GM21619 (cell line): ENCODE results near the gene TANGO2.

Experiments
- ATAC-seq: cut with Tn5 transposase; IDR thresholded peaks from one replicate; pipeline ENCODE4 v1.9.1; 2021; ENCODE audit not compliant: unreplicated experiment

Gene TANGO2

DNA sequence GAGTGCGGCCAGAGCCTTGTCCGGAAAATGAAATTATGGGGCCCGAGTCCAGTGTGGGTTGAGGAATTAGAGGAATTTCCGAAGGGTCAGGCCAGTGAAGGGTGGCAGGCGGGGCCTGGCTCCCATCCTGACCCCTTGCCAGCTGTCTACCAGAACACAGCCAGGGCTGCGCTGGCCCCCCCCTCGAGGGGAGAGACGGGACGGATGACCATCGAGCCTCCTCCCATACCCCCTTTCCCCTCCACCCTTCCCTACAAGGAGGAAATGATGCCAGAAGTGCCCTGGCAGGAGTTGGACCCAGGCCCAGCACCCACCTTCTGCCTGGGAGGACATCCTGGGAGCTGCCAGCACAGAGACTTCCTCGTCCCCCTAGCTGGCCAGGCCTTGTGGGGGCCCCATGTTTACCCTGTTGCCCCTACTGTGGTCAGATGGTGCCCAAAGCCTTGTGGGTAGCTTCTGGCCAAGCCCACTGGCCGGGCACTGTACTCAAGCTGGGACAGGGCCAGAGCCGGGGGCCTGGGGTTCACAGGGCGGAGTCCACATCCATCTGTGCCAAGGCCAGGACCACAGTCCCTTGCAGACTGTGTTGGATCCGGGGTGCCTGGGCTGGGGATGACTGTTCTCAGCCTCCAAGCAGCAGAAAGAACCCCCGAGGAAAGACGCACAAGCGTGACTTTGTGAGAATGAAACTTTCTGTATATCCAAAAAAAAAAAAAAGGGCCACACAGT lies 25.1 kb upstream of the TANGO2 start:
- no peak for ATAC-seq

GRCh38 chr22:19996694-19997384 lies 24.1 kb upstream of the TANGO2 start:
- no peak for ATAC-seq

GRCh38 chr22:19997561-19998231 lies 23.2 kb upstream of the TANGO2 start:
- ATAC-seq: no peak

GRCh38 chr22:19998232-19998951 lies 22.5 kb upstream of the TANGO2 start:
- ATAC-seq: no peak

- ATAC-seq: no peak
Measured at GRCh38 chr22:19998991-19999820, 21.7 kb upstream of the TANGO2 start.

- ATAC-seq: no peak
Measured at GRCh38 chr22:20000246-20001081, 20.4 kb upstream of the TANGO2 start.

DNA sequence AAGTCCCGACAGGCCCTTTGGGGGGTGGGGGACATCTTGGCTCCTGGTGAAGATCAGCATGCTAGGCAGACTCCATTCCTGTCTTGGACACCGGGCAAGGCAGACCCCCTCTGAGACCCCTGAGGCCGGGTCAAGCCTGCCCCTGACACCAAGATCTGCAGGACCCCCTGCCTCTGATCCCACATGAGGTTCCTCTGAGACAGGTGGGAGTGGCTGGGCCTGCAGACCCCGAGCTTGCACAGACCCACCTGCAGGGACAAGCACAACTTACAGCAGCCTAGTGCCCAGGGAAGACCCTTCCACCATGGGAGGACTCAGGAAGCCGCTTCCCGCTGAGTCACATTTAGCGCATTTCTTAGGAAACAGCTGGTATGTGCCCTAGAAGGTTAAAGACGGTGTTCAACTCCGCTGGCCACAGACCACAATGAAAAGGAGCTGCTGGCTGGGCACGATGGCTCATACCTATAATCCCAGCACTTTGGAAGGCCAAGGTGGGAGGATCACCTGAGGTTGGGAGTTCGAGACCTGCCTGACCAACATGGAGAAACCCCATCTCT lies 19.8 kb upstream of the TANGO2 start:
- ATAC-seq: no peak

DNA sequence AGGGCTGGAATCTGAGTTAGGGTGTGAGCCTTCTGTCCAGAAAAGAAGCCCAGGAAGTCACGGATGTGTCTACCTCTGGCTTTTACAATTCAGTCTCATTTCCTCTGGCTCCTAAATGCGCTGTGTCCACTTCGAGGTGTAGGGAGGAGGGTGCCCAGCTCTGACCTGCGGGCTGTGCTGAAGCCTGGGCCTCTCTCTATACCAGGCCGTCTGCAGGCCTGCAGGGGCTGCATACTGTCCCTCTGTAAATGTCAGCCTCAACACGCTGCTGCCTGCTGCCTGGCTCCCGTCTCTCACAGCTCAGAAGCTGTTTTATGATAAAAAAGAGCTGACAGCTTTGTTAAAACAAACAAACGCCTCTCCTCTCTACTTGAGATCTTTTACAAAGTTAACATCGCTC lies 18.8 kb upstream of the TANGO2 start:
- no peak for ATAC-seq

GRCh38 chr22:20002636-20003035 lies 18.3 kb upstream of the TANGO2 start:
- no peak for ATAC-seq

DNA sequence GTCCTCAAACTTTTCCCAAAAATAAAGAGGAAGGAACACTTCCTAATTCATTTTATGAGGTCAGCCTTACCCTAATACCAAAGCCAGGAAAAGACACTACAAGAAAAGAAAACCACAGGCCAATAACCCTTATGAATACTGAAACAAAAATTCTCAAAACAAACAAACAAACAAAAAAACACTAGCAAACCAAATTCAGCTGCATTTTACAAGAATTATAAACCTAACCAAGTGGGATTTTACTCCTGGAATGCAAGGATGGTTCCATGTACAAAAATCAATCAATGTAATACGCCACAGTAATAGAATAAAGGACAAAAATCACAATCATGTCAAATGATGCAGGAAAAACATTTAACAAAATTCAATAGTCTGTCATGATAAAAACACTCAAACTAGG lies 17.6 kb upstream of the TANGO2 start:
- ATAC-seq: no peak

DNA sequence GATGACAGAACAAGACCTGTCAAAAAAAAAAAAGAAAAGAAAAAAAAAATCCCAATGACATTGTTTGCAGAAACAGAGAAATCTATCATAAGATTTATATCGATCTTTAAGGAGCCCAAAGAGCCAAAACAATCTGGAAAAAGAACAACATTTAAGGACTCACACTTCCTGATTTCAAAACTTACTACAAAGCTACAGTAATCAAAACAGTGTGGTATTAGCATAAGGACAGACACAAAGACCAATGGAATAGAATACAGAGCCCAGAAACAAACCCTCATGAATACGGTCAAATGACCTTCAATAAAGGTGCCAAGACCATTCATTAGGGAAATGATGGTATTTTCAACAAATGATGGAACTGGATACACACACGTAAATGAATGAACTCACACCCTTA lies 16.4 kb upstream of the TANGO2 start:
- no peak for ATAC-seq

- no peak for ATAC-seq
Measured at GRCh38 chr22:20008221-20008995, 12.5 kb upstream of the TANGO2 start.

DNA sequence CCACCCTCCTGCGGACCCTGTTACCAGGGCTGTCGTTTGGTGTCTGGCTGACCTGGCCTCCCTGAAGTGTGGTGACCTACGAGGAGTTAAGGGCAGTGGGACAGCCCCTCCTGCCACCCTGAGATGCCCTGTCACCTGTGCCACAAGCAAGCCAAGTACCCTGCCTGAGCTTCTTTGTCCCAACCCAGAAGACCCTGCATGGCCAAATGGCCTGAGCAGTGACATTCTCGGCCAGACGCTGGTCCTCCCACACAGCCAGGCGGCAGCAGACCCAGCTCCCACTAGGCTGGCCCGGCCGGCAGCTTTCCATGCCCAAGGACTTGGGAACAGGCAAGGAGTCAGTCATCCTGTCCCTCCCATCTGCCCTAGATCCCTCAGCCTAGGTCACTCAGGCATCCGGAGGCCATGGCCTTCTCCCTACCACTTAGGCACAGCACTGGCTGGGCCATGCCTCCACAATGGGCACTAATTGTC lies 11.9 kb upstream of the TANGO2 start:
- ATAC-seq: no peak

- no peak for ATAC-seq
Measured at GRCh38 chr22:20009582-20010306, 11.2 kb upstream of the TANGO2 start.

DNA sequence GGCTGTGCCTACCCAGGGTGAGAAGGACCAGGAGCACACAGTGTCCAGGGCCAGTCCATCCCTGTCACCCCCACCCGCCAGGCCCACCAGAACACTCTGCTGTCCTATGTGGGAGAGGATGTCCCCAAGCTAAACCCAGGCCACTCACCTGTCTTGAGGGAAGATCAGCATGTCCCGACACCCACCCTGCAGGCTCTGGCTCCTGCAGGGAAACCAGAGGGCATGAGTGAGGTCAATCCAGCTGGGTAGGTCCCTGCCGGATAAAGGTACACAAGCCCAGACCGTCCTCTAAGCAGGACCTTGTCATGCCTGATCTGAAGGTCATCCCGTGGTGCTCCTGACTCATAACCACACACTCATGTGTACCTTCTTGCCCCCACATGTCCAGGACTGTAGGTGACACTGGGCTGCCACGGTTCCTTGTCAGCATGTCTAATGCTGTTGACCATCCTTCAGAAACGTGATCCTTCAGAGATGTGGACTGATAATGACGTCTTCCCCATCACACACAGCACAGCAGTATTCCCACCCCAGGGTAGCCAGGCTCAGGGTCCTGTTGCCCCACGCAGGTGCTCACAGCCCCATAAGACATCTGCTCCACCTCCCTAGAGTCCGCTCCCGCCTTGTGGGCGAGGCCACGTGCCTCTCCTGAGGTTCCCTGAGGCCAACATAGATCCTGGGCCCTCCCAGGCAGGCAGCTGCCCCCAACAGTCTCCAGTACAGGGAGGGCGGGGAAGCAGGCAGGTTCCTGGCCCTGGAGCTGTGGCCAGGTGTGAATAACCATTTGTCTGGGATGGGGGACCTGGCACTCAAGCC lies 10.4 kb upstream of the TANGO2 start:
- ATAC-seq: no peak

DNA sequence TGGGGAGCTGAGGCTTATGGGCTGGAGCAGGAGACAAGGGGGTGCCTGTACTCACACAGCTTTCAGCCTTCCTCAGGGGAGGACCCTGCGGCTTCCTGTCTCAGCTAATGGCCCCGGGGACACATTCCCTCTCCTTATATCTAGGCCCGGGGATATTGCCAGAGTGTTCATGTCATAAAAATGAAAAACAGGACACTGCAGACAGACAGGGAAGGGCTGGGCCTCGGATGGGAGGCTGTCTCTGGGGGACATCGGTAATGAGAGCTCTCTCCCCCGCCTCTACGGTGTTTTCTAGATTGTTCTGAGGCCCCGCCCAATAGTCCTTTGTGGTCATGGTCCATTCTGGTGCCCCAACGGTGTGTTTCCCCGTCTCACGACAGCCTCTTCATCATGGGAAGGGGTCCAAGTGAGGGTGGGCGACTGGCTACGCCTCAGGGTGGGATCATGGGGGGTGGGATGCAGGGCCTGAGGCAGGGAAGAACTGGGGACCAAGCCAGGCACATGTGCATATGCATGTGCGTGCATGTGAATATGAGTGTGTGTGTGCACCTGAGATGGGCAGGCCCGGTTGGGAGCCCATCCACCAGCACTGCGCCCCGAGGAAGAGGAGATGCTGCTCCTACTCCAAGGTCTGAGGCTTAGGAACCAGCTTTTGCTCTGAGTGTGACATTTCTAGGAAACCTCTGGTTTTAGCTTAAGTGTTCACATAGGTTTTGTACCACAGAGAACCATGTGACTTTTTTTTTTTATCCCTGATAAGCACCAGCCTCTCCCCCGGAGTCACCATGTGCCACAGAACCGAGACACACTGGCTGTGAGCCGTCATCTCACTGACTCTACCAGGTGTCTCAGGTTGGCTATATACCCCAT lies 9.6 kb upstream of the TANGO2 start:
- no peak for ATAC-seq
